Ishikawa (cell line): ENCODE measurements around the gene GNG7.
A peak's percentile ranks its signal among the peaks of the same experiment; 100 is the strongest.

Source experiments
- CEBPB ChIP-seq: IDR thresholded peaks from 2 replicates; pipeline ENCODE4 v1.6.1; 2012
- CREB1 ChIP-seq: IDR thresholded peaks from 2 replicates; pipeline ENCODE4 v1.6.1; 2012; ENCODE audit warnings: low read depth
- EGR1 ChIP-seq: IDR thresholded peaks from 2 replicates; pipeline ENCODE4 v1.6.1; 2012
- EP300 ChIP-seq: IDR thresholded peaks from 2 replicates; pipeline ENCODE4 v1.6.1; 2012; ENCODE audit warnings: borderline replicate concordance
- FOXM1 ChIP-seq: IDR thresholded peaks from 2 replicates; pipeline ENCODE4 v1.6.1; 2012; ENCODE audit warnings: low read depth, borderline replicate concordance
- MAX ChIP-seq: IDR thresholded peaks from 2 replicates; pipeline ENCODE4 v1.6.1; 2012
- NFIC ChIP-seq: IDR thresholded peaks from 2 replicates; pipeline ENCODE4 v1.6.1; 2012
- RAD21 ChIP-seq: IDR thresholded peaks from 2 replicates; pipeline ENCODE4 v1.6.1; 2012; ENCODE audit warnings: low read depth
- REST ChIP-seq: IDR thresholded peaks from 2 replicates; pipeline ENCODE4 v1.6.1; 2012; ENCODE audit warnings: low read depth, mild to moderate bottlenecking
- TAF1 ChIP-seq: IDR thresholded peaks from 2 replicates; pipeline ENCODE4 v1.6.1; 2012; ENCODE audit warnings: low read depth, mild to moderate bottlenecking
- TCF12 ChIP-seq: IDR thresholded peaks from 2 replicates; pipeline ENCODE4 v1.6.1; 2012; ENCODE audit warnings: low read depth
- TEAD4 ChIP-seq: IDR thresholded peaks from 2 replicates; pipeline ENCODE4 v1.6.1; 2012
- USF1 ChIP-seq: IDR thresholded peaks from 2 replicates; pipeline ENCODE4 v1.6.1; 2012
- YY1 ChIP-seq: IDR thresholded peaks from 2 replicates; pipeline ENCODE4 v1.6.1; 2012; ENCODE audit warnings: low read depth
- ZBTB7A ChIP-seq: IDR thresholded peaks from 2 replicates; pipeline ENCODE4 v1.6.1; 2012; ENCODE audit warnings: low read depth

Gene GNG7

GRCh38 chr19:2740314-2740656, 37.8 kb upstream of the GNG7 start:
- no peak for TF ChIP-seq TEAD4
- no peak for TF ChIP-seq CREB1
- TF ChIP-seq NFIC: no peak
- no peak for TF ChIP-seq YY1
- TF ChIP-seq EP300: no peak
- no peak for TF ChIP-seq REST
- no peak for TF ChIP-seq ZBTB7A
- no peak for TF ChIP-seq CEBPB
- no peak for TF ChIP-seq TCF12
- TF ChIP-seq RAD21: no peak
- no peak for TF ChIP-seq EGR1
- no peak for TF ChIP-seq FOXM1
- TF ChIP-seq TAF1: no peak
- TF ChIP-seq USF1: no peak
- no peak for TF ChIP-seq MAX

- TF ChIP-seq USF1: peak; percentile 64
- TF ChIP-seq CEBPB: no peak
- TF ChIP-seq RAD21: no peak
- TF ChIP-seq YY1: peak; percentile 65
- TF ChIP-seq NFIC: no peak
- TF ChIP-seq TEAD4: no peak
- no peak for TF ChIP-seq EP300
- no peak for TF ChIP-seq EGR1
- no peak for TF ChIP-seq ZBTB7A
- no peak for TF ChIP-seq FOXM1
- no peak for TF ChIP-seq CREB1
- no peak; the same call in 1 of the 2 replicates for TF ChIP-seq TAF1
- peak; percentile 70 for TF ChIP-seq MAX
- TF ChIP-seq TCF12: peak; percentile 82
- peak; percentile 100 for TF ChIP-seq REST
These were observed 37.3 kb upstream of the GNG7 start, which contains the start of gene SLC39A3 for GRCh38 chr19:2739602-2740313. SLC39A3 (minus strand) TSS chr19:2740017; CDS start chr19:2737257, 2,760 bp downstream.

GRCh38 chr19:2736550-2737190, 34.2 kb upstream of the GNG7 start:
- TF ChIP-seq EGR1 (no peak), FOXM1 (no peak), YY1 (no peak), CREB1 (no peak)

- no peak for TF ChIP-seq TCF12
- TF ChIP-seq CREB1: no peak
- no peak for TF ChIP-seq RAD21
- no peak for TF ChIP-seq FOXM1
- TF ChIP-seq USF1: no peak
- no peak for TF ChIP-seq TAF1
- no peak for TF ChIP-seq EGR1
- TF ChIP-seq REST: no peak
- TF ChIP-seq EP300: no peak
- no peak for TF ChIP-seq TEAD4
- no peak for TF ChIP-seq ZBTB7A
- TF ChIP-seq YY1: no peak
- TF ChIP-seq CEBPB: no peak
- TF ChIP-seq MAX: no peak
- TF ChIP-seq NFIC: no peak
These were observed 32.9 kb upstream of the GNG7 start for GRCh38 chr19:2735374-2735773.
